GM11168 (cell line): ENCODE measurements around the gene SYT12.

Experiments
- in situ Hi-C: fragments of 300-500 bp; cut with MboI; formaldehyde crosslinking; loops from one replicate; pipeline ENCODE4 v1.12.0; 2022; ENCODE audit warnings: low sequenced_read_pairs; ENCODE audit not compliant: unreplicated experiment

SYT12 gene

GRCh38 chr11:67053896-67054329 lies 31.0 kb downstream of the SYT12 start:
- in situ Hi-C loops: no loop called here

- in situ Hi-C loops: no loop called here
Measured at GRCh38 chr11:67054346-67054835, 31.5 kb downstream of the SYT12 start.

GRCh38 chr11:67054836-67055523 lies 32.0 kb downstream of the SYT12 start:
- in situ Hi-C loops: no loop called here

- in situ Hi-C loops: no loop called here
Measured at GRCh38 chr11:67055812-67056211, 32.9 kb downstream of the SYT12 start.

- in situ Hi-C loops: no loop called here
Measured at GRCh38 chr11:67056267-67057204, 33.6 kb downstream of the SYT12 start, which contains the start of gene RHOD. Gene RHOD (plus strand): TSS chr11:67056847. CDS start chr11:67056903, 56 bp downstream.

- in situ Hi-C loops: no loop called here
Measured at GRCh38 chr11:67057205-67057672, 34.3 kb downstream of the SYT12 start.

- in situ Hi-C loops: no loop called here
Measured at GRCh38 chr11:67058506-67058905, 35.6 kb downstream of the SYT12 start.

DNA sequence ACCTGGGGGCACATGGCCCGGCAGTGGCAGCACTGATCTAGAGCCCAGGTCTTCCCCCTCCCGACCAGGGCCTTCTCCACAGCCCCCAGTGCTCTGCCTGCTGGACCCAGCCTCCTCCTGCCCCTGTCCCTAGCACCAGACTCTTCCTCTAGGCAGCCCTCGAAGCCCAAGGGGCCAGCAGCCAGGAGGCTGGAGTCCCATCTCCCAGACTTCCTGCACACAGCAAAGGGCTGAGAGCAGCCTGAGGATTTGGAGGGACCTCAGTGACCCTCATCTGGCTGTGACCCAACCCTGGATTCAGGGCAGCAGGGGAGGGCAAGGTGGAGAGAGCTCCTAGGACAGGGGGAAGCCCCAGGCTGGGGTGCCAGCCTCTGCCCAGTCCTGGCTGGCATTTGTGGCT lies 36.7 kb downstream of the SYT12 start:
- in situ Hi-C loops: no loop called here

DNA sequence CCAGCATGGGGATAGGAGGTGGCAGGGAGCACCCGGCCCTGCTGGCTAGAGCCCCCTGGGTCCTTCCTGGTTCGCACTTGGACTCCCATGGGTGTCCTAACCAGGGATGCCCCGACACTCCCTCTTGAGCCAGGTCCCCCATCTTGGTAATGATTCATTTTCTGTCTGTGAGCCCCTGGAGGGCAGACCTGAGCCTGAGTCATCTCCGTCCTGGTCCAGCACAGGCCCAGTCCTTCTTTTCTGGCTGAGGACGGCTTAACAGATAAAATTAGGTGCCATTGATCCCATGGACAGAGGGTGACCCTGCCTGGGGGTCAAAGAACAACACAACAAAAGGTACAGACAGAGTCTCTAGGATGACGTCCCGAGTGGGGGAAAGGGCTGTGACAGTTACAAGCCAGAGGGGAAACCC lies 37.2 kb downstream of the SYT12 start:
- in situ Hi-C loops: no loop called here

DNA sequence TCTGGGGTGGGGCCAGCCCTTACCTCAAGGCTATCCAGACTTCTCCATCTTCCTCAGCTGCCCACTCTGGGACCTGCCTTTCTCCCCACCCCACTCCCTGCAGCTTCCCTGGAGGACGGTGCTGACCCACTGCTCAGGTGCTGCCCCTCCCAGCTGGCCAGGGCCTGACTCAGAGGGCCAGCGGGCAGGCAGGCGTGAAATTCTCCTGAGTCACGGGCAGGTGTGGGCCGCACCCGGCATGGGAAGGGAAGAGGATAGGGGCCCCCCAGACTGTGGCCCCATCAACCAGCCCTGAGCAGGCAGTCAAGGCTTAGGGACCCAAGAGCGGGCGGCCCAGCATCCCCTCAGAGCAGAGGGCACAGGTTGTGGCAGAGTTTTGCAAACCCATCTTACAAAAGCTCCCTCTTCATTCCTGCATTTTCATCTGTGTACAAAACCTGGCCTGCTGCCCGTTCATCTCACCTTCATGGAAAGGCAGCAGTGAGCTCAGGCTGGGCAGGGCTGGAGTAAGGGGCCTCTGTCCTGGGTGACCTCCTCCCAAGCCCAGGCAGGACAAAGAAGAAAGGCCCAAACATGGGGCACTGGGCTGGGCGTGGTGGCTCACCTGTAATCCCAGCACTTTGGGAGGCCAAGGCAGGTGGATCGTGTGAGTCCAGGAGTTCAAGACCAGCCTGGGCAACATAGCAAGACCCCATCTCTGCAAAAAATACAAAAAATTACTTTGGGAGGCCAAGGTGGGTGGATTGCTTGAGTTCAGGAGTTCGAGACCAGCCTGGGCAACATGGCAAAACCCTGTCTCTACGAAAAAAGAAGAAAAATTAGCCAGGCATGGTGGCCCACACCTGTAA lies 39.8 kb downstream of the SYT12 start:
- in situ Hi-C loops: no loop called here

DNA sequence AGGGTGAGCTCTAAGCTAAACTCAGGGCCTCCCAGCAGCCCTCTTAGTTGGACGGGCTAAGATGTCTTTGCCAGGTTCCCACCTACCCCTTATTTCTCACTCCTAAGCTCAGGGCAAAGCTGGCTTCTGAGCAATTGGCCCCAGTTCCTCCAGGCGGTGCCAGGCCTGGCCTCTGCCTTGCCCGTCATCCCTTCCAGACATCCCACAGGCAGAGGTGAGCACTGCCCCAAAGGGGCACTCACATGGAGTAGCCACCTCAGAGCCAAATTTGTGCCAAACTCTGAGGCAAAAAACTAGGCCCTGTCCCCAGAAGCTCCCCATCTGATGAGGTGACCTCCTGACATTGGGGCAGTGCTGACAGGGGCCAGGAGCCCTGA lies 43.4 kb downstream of the SYT12 start:
- in situ Hi-C loops: no loop called here

- in situ Hi-C loops: no loop called here
Measured at GRCh38 chr11:67071420-67072284, 48.7 kb downstream of the SYT12 start.

DNA sequence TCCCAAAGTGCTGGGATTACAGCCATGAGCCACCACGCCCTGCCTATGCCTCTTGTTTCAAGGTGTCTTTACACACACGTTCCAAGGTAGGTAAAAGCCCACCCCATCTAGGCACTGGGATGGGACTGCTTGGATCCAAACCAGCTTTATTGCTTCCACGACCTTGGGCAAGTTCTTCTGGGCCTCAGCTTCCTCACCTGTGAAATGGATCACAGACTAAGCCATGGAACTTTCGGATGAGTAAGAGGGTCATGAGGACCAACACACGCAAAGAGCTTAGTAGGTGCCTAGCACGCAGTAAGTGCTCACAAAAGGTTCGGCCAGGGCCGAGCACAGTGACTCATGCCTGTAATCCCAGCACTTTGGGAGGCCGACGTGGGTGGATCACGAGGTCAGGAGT lies 49.4 kb downstream of the SYT12 start:
- in situ Hi-C loops: no loop called here

- in situ Hi-C loops: no loop called here
Measured at GRCh38 chr11:67073908-67074307, 51.0 kb downstream of the SYT12 start.

GRCh38 chr11:67076202-67076601 lies 53.3 kb downstream of the SYT12 start:
- in situ Hi-C loops: no loop called here

DNA sequence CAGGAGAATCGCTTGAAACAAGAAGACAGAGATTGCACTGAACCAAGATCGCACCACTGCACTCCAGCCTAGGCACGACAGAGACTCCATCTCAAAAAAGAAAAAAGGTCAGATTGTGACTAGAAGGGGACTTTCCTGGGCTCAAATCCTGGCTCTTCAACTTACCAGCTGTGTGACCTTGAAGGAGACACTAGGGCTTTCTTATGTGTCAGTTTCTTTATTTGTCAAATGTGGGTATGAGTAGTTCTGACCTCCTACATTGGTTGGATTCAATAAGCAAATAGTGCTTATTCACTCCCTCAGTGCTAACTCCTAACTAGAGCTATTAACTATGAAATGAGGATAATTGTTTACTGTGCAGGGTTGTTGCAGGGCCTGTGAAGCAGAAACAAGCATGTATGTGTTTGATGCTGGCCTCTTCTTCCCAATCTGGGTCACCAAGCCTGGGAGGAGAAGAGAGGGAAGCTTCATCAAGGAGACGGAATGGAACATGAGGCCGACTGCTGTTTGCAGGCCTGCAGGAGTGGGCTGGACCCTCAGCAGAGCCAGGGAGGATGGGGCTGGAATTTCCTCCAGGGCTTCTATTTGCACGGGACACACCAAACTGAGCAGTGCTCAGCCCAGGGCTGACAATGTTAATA lies 56.3 kb downstream of the SYT12 start:
- in situ Hi-C loops: no loop called here

- in situ Hi-C loops: loop anchor here (5.0 kb wide), 1 partner anchor 80 kb away; no protein-coding TSS in a partner anchor
Measured at GRCh38 chr11:67082071-67082791, 59.3 kb downstream of the SYT12 start.

GRCh38 chr11:67083786-67084366 lies 60.9 kb downstream of the SYT12 start:
- in situ Hi-C loops: loop anchor here (5.0 kb wide), 1 partner anchor 78 kb away; no protein-coding TSS in a partner anchor
